ENCODE results near the gene FAHD1.
A peak's percentile ranks its signal among the peaks of the same experiment; 100 is the strongest.

FAHD1 gene

DNA sequence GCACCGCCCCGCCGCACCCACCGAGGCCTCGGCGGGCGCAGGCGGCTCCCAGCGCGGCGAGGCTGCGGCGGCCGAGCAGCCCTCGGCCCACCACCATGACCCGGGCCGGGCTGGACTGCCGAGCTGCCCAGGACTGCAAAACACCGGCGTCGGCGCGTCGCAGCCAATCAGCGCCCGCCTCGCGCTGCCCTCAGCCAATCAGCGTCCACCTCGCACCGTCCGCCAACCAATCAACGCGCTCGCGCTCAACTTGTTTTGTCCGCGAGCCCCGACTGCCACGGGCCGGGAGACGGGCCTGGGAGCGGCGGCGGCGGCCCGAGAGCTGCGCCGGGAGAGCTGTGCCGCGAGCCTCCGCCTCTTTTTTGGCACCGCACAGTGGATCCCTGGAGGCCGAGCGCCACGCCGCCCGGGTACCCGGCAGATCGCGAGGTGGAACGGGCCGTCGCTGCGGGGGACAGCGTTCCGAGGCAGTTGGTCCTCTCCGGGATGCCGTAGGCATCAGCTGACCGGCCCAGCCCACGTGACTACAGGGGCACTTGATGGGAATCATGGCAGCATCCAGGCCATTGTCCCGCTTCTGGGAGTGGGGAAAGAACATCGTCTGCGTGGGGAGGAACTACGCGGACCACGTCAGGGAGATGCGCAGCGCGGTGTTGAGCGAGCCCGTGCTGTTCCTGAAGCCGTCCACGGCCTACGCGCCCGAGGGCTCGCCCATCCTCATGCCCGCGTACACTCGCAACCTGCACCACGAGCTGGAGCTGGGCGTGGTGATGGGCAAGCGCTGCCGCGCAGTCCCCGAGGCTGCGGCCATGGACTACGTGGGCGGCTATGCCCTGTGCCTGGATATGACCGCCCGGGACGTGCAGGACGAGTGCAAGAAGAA, at the start of gene FAHD1, which contains the start of gene HAGH (continued):
- no peak for TF ChIP-seq ZNF747 (tag by site-specific recombination; IDR thresholded peaks at IDR 0.05)
- TF ChIP-seq, protein P1, sequence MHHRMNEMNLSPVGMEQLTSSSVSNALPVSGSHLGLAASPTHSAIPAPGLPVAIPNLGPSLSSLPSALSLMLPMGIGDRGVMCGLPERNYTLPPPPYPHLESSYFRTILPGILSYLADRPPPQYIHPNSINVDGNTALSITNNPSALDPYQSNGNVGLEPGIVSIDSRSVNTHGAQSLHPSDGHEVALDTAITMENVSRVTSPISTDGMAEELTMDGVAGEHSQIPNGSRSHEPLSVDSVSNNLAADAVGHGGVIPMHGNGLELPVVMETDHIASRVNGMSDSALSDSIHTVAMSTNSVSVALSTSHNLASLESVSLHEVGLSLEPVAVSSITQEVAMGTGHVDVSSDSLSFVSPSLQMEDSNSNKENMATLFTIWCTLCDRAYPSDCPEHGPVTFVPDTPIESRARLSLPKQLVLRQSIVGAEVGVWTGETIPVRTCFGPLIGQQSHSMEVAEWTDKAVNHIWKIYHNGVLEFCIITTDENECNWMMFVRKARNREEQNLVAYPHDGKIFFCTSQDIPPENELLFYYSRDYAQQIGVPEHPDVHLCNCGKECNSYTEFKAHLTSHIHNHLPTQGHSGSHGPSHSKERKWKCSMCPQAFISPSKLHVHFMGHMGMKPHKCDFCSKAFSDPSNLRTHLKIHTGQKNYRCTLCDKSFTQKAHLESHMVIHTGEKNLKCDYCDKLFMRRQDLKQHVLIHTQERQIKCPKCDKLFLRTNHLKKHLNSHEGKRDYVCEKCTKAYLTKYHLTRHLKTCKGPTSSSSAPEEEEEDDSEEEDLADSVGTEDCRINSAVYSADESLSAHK (tag by site-specific recombination; IDR thresholded peaks at IDR 0.05): peak; percentile 87
- TF ChIP-seq ZNF610 (tag by site-specific recombination; IDR thresholded peaks at IDR 0.05; ENCODE audit: borderline replicate concordance): peak; percentile 92
- TF ChIP-seq ZNF76 (tag by site-specific recombination; IDR thresholded peaks at IDR 0.05; ENCODE audit: borderline replicate concordance, low read depth): peak; percentile 88
- TF ChIP-seq ZNF660 (tag by site-specific recombination; IDR thresholded peaks at IDR 0.05): peak; percentile 90
- 0 out of 2 replicates have a peak, but pooled peaks have one; percentile 32 for TF ChIP-seq ZNF133 (tag by site-specific recombination; IDR thresholded peaks at IDR 0.05)
- TF ChIP-seq SCRT2 (tag by site-specific recombination; IDR thresholded peaks at IDR 0.05): peak; percentile 81
- no peak; the same call in none of the 2 replicates for TF ChIP-seq KLF10 (tag by site-specific recombination; IDR thresholded peaks at IDR 0.05)
- TF ChIP-seq ZBTB8A (tag by site-specific recombination; IDR thresholded peaks at IDR 0.05): peak; percentile 82
- TF ChIP-seq ZNF10 (tag by site-specific recombination; IDR thresholded peaks at IDR 0.05): peak; percentile 73; the same call in 1 of the 2 replicates
- TF ChIP-seq HOXA7 (CRISPR knock-in tag; IDR thresholded peaks at IDR 0.05; ENCODE audit: borderline replicate concordance): no peak
- peak; percentile 49 for TF ChIP-seq OSR2 (tag by site-specific recombination; IDR thresholded peaks at IDR 0.05)
- TF ChIP-seq REPIN1 (tag by site-specific recombination; IDR thresholded peaks at IDR 0.05; ENCODE audit: low read depth): peak; percentile 73; the same call in 1 of the 2 replicates
- TF ChIP-seq, protein P2, sequence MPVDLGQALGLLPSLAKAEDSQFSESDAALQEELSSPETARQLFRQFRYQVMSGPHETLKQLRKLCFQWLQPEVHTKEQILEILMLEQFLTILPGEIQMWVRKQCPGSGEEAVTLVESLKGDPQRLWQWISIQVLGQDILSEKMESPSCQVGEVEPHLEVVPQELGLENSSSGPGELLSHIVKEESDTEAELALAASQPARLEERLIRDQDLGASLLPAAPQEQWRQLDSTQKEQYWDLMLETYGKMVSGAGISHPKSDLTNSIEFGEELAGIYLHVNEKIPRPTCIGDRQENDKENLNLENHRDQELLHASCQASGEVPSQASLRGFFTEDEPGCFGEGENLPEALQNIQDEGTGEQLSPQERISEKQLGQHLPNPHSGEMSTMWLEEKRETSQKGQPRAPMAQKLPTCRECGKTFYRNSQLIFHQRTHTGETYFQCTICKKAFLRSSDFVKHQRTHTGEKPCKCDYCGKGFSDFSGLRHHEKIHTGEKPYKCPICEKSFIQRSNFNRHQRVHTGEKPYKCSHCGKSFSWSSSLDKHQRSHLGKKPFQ (tag by site-specific recombination; IDR thresholded peaks at IDR 0.05): 0 out of 2 replicates have a peak, but pooled peaks have one; percentile 41
- TF ChIP-seq ZSCAN23 (tag by site-specific recombination; IDR thresholded peaks at IDR 0.05): peak; percentile 89
- TF ChIP-seq ZNF394 (tag by site-specific recombination; IDR thresholded peaks at IDR 0.05; ENCODE audit: borderline replicate concordance): peak; percentile 74; the same call in 1 of the 2 replicates
- TF ChIP-seq ZBTB17 (tag by site-specific recombination; IDR thresholded peaks at IDR 0.05): peak; percentile 96
- TF ChIP-seq, protein P3, sequence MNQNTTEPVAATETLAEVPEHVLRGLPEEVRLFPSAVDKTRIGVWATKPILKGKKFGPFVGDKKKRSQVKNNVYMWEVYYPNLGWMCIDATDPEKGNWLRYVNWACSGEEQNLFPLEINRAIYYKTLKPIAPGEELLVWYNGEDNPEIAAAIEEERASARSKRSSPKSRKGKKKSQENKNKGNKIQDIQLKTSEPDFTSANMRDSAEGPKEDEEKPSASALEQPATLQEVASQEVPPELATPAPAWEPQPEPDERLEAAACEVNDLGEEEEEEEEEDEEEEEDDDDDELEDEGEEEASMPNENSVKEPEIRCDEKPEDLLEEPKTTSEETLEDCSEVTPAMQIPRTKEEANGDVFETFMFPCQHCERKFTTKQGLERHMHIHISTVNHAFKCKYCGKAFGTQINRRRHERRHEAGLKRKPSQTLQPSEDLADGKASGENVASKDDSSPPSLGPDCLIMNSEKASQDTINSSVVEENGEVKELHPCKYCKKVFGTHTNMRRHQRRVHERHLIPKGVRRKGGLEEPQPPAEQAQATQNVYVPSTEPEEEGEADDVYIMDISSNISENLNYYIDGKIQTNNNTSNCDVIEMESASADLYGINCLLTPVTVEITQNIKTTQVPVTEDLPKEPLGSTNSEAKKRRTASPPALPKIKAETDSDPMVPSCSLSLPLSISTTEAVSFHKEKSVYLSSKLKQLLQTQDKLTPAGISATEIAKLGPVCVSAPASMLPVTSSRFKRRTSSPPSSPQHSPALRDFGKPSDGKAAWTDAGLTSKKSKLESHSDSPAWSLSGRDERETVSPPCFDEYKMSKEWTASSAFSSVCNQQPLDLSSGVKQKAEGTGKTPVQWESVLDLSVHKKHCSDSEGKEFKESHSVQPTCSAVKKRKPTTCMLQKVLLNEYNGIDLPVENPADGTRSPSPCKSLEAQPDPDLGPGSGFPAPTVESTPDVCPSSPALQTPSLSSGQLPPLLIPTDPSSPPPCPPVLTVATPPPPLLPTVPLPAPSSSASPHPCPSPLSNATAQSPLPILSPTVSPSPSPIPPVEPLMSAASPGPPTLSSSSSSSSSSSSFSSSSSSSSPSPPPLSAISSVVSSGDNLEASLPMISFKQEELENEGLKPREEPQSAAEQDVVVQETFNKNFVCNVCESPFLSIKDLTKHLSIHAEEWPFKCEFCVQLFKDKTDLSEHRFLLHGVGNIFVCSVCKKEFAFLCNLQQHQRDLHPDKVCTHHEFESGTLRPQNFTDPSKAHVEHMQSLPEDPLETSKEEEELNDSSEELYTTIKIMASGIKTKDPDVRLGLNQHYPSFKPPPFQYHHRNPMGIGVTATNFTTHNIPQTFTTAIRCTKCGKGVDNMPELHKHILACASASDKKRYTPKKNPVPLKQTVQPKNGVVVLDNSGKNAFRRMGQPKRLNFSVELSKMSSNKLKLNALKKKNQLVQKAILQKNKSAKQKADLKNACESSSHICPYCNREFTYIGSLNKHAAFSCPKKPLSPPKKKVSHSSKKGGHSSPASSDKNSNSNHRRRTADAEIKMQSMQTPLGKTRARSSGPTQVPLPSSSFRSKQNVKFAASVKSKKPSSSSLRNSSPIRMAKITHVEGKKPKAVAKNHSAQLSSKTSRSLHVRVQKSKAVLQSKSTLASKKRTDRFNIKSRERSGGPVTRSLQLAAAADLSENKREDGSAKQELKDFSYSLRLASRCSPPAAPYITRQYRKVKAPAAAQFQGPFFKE (tag by site-specific recombination; IDR thresholded peaks at IDR 0.05; ENCODE audit: borderline replicate concordance): 0 out of 2 replicates have a peak, but pooled peaks have one; percentile 69
- TF ChIP-seq, protein P4, sequence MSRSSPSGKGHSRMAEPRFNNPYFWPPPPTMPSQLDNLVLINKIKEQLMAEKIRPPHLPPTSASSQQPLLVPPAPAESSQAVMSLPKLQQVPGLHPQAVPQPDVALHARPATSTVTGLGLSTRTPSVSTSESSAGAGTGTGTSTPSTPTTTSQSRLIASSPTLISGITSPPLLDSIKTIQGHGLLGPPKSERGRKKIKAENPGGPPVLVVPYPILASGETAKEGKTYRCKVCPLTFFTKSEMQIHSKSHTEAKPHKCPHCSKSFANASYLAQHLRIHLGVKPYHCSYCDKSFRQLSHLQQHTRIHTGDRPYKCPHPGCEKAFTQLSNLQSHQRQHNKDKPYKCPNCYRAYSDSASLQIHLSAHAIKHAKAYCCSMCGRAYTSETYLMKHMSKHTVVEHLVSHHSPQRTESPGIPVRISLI (tag by site-specific recombination; IDR thresholded peaks at IDR 0.05): no peak
- peak; percentile 54; the same call in 1 of the 2 replicates for TF ChIP-seq SCRT1 (tag by site-specific recombination; IDR thresholded peaks at IDR 0.05; ENCODE audit: borderline replicate concordance)
- TF ChIP-seq, protein P5, sequence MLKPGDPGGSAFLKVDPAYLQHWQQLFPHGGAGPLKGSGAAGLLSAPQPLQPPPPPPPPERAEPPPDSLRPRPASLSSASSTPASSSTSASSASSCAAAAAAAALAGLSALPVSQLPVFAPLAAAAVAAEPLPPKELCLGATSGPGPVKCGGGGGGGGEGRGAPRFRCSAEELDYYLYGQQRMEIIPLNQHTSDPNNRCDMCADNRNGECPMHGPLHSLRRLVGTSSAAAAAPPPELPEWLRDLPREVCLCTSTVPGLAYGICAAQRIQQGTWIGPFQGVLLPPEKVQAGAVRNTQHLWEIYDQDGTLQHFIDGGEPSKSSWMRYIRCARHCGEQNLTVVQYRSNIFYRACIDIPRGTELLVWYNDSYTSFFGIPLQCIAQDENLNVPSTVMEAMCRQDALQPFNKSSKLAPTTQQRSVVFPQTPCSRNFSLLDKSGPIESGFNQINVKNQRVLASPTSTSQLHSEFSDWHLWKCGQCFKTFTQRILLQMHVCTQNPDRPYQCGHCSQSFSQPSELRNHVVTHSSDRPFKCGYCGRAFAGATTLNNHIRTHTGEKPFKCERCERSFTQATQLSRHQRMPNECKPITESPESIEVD (tag by site-specific recombination; IDR thresholded peaks at IDR 0.05): no peak
- TF ChIP-seq HOXD13 (CRISPR knock-in tag; IDR thresholded peaks at IDR 0.05; ENCODE audit: borderline replicate concordance): peak; percentile 71; the same call in 1 of the 2 replicates
- TF ChIP-seq, protein P6, sequence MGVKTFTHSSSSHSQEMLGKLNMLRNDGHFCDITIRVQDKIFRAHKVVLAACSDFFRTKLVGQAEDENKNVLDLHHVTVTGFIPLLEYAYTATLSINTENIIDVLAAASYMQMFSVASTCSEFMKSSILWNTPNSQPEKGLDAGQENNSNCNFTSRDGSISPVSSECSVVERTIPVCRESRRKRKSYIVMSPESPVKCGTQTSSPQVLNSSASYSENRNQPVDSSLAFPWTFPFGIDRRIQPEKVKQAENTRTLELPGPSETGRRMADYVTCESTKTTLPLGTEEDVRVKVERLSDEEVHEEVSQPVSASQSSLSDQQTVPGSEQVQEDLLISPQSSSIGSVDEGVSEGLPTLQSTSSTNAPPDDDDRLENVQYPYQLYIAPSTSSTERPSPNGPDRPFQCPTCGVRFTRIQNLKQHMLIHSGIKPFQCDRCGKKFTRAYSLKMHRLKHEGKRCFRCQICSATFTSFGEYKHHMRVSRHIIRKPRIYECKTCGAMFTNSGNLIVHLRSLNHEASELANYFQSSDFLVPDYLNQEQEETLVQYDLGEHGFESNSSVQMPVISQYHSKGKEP (tag by site-specific recombination; IDR thresholded peaks at IDR 0.05): peak; percentile 48; the same call in 1 of the 2 replicates
